GM12892 (cell line): Measurements from ENCODE around the gene UBALD1.

Experiments
- POLR2A ChIP-seq: IDR thresholded peaks from 2 replicates; pipeline ENCODE4 v1.6.1; 2011; ENCODE audit warnings: low read depth, low read length, control low read depth
- POLR2AphosphoS5 ChIP-seq: IDR thresholded peaks from 2 replicates; pipeline ENCODE4 v1.6.1; 2011; ENCODE audit warnings: low read depth, low read length, control low read depth
- TAF1 ChIP-seq: IDR thresholded peaks from 2 replicates; pipeline ENCODE4 v1.6.1; 2011; ENCODE audit warnings: low read depth, mild to moderate bottlenecking, control low read depth, low read length, borderline replicate concordance

DNA sequence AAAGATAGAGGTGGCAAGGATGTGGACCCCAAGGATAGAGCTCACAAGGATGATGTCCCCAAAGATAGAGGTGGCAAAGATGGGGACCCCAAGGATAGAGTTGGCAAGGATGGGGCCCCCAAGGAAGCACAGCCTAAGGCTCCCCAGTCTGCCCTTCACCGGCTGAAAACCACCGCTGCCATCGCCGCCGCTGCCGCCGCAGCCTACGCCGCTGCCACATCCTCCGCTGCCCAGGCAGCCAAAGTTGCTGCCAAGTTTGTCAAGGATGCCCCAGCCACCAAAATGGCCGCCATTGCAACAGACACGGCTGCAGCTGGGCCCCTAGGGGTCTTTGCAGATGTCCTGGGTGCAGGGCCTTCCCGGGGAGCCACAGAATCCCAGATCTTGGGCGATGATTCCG is 38.7 kb downstream of the UBALD1 start:
- TF ChIP-seq POLR2AphosphoS5: no peak
- TF ChIP-seq POLR2A: no peak
- no peak for TF ChIP-seq TAF1
